ENCODE results near the gene NOXA1. TPM values are rescaled to one million over a fixed set of nuclear protein-coding genes. Genes with fewer than 3 reads are reported as not detected.
"Not testable (repeated sequence)": the region's sequence is repeated elsewhere in the genome, so short reads cannot be mapped to it uniquely, and the experiment has no call there.

NOXA1 gene
- total and polyA plus RNA-seq, 2 donors = 1.9 to 8.4 TPM

DNA sequence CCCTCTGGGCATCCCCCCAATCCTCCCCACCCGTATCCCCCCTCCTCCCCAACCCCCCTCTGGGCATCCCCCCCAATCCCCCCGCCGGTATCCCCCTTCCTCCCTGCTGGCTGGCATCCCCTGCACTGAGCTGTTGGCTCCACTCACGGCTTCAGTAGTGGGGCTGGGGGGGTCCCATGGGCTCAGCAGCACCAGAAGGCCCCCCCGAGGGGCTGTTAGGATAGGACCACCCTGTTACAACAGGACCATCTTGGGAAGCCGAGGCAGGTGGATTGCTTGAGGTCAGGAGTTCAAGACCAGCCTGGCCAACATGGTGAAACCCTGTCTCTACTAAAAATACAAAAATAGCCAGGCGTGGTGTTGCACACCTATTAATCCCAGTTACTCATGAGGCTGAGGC is 42.6 kb upstream of the NOXA1 start:
- Histone ChIP-seq H3K4me1 (ENCODE audit: control insufficient read depth in 2 of 2, insufficient read depth in 2 of 2, low read length in 2 of 2) (peaks cover 0 to 15% of the 10 kb centered on the region in 2 donors), H3K9me3 (ENCODE audit: control insufficient read depth in 2 of 2, insufficient read depth in 1 of 2, low read length in 1 of 2) (peaks cover 1 to 29% of the 10 kb centered on the region in 2 donors), H3K27ac (ENCODE audit: low read depth in 1 of 2, low read length in 1 of 2) (no peak overlapping the region), H3K27me3 (ENCODE audit: control insufficient read depth in 2 of 2, insufficient read depth in 1 of 2, low read length in 1 of 2) (no peaks in the 10 kb centered on the region), H3K36me3 (ENCODE audit: control insufficient read depth in 2 of 2, insufficient read depth in 2 of 2, low read length in 1 of 2) (no peaks in the 10 kb centered on the region), H3K4me3 (ENCODE audit: low read length in 2 of 2) (no peak overlapping the region)
- 96% methylated on average over 7 of the region's 7 CpGs for WGBS
- no peak for DNase-seq (ENCODE audit: low read depth in 6 of 9, low spot score in 9 of 9)

DNA sequence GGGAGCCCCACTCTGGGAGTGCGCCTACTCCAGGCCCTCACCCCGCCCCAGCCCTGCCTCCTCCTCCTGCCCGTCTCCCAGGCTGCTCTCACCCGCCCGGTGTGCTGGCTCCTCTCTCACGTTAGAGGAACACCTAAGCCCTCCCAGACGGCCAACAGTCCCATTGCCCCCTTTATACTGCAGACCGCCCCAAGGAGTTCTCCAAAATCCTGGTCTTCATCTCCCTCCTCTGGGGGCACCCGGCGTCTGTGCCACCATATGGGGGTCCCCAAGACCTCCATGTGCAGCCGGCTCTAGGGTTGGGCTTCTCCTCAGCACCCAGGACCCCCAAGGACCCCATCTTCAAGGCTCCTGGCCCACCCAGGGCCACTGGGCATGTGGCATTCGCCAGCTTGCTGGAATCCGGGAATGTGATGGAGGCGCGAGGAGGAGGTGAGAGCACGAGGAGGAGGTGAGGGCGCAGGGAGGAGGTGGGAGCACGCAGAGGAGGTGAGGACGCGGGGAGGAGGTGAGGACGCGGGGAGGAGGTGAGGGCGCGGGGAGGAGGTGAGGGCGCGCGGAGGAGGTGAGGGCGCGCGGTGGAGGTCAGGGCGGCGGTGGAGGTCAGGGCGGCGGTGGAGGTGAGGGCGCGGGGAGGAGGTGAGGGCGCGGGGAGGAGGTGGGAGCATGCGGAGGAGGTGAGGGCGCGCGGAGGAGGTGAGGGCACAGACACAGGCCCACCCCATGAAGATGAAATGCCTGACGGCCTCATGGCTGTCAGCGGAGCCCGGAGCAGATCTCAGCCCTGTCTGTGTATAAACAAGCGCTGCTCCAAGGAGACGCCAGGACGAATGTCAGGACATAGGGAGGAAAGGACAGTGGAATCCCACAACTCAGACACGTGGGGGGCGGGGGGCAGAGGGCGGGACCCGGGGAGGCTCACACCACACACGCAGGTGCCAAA is 41.4 kb upstream of the NOXA1 start:
- Histone ChIP-seq H3K27ac (ENCODE audit: low read depth in 1 of 2, low read length in 1 of 2) (no peak overlapping the region), H3K36me3 (ENCODE audit: control insufficient read depth in 2 of 2, insufficient read depth in 2 of 2, low read length in 1 of 2) (no peaks in the 10 kb centered on the region), H3K4me1 (ENCODE audit: control insufficient read depth in 2 of 2, insufficient read depth in 2 of 2, low read length in 2 of 2) (peaks cover 0 to 15% of the 10 kb centered on the region in 2 donors), H3K9me3 (ENCODE audit: control insufficient read depth in 2 of 2, insufficient read depth in 1 of 2, low read length in 1 of 2) (peaks cover 1 to 24% of the 10 kb centered on the region in 2 donors), H3K27me3 (ENCODE audit: control insufficient read depth in 2 of 2, insufficient read depth in 1 of 2, low read length in 1 of 2) (no peaks in the 10 kb centered on the region), H3K4me3 (ENCODE audit: low read length in 2 of 2) (no peak overlapping the region)
- no peak for DNase-seq (ENCODE audit: low read depth in 6 of 9, low spot score in 9 of 9)
- 97% methylated on average over 53 of the region's 53 CpGs for WGBS

DNA sequence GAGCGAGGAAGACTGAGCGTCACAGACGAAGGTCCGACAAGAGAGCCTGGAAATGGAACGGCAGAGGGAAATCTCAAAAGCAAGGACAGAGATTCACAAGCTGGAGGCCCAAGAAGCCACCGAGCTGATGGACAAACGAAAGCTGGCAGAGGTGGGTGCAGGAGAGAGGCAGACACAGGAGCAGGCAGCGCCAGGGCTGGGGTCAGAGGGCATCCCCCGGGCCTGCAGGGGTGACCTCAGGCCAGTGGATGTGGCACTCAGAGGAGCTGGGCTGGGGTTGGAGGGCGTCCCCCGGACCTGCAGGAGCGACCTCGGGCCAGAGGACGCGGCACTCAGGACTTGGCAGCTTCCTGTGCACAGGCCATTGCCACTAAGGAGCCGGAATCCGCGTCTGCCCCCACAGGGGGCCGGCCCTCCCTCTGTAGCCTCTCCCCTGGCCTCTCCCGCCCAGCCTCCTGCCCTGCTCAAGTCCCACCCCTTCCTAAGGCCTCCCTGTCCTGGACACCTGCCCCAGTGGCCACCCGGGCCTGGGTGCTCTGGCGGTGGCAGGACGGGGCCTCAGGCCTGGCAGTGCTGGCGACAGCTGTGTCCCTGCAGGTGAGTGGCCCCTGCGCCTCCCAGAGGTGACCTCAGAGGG is 40.6 kb upstream of the NOXA1 start:
- no peaks in the 10 kb centered on the region for H3K36me3 ChIP-seq (ENCODE audit: control insufficient read depth in 2 of 2, insufficient read depth in 2 of 2, low read length in 1 of 2)
- H3K27ac ChIP-seq (ENCODE audit: low read depth in 1 of 2, low read length in 1 of 2) = no peak overlapping the region
- peaks cover 1 to 24% of the 10 kb centered on the region in 2 donors for H3K9me3 ChIP-seq (ENCODE audit: control insufficient read depth in 2 of 2, insufficient read depth in 1 of 2, low read length in 1 of 2)
- WGBS = 95% methylated on average over 25 of the region's 25 CpGs
- no peak overlapping the region for H3K4me3 ChIP-seq (ENCODE audit: low read length in 2 of 2)
- DNase-seq (ENCODE audit: low read depth in 6 of 9, low spot score in 9 of 9) = no peak
- no peaks in the 10 kb centered on the region for H3K27me3 ChIP-seq (ENCODE audit: control insufficient read depth in 2 of 2, insufficient read depth in 1 of 2, low read length in 1 of 2)
- H3K4me1 ChIP-seq (ENCODE audit: control insufficient read depth in 2 of 2, insufficient read depth in 2 of 2, low read length in 2 of 2) = peaks cover 0 to 22% of the 10 kb centered on the region in 2 donors

DNA sequence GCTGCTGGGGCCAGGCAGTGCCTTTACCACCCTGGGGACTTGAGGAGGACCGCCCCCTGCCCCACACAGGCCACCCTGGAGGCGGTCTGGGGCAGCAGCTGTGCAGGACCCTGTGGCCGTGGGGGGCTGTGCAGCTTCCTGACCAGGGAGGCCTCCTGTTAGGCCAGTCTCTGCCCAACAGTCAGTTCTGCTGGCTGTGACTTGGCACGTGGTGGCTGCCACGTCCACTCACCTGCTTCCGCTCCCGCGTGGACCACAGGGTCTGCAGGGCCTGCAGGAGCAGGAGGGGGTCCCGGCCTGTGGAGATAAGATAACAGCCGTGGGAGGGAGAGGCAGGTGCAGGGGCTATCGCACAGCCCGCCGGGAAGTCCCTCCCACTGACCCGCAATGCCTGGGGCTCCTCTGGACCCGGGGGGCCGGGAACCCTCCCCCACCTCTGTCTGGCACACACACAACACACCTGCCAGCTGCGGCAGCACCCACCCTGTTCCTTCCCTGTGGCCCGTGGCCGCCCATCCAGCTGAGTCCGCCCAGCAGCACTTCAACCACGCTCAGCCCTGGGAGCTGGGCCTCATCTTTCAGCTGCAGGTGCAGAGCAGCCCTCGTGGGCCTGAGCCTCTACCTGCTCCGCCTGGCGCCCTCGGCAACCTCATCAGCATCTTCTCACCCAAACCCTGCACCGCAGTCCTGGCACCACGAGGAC is 40.0 kb upstream of the NOXA1 start:
- DNase-seq (ENCODE audit: low read depth in 6 of 9, low spot score in 9 of 9) = peak in 2 of 9 donors; percentile 21 to 39
- Histone ChIP-seq H3K4me3 (ENCODE audit: low read length in 2 of 2) (no peak overlapping the region), H3K36me3 (ENCODE audit: control insufficient read depth in 2 of 2, insufficient read depth in 2 of 2, low read length in 1 of 2) (no peaks in the 10 kb centered on the region), H3K27ac (ENCODE audit: low read depth in 1 of 2, low read length in 1 of 2) (no peak overlapping the region), H3K27me3 (ENCODE audit: control insufficient read depth in 2 of 2, insufficient read depth in 1 of 2, low read length in 1 of 2) (no peaks in the 10 kb centered on the region), H3K9me3 (ENCODE audit: control insufficient read depth in 2 of 2, insufficient read depth in 1 of 2, low read length in 1 of 2) (peaks cover 1 to 24% of the 10 kb centered on the region in 2 donors), H3K4me1 (ENCODE audit: control insufficient read depth in 2 of 2, insufficient read depth in 2 of 2, low read length in 2 of 2) (peaks cover 0 to 29% of the 10 kb centered on the region in 2 donors)
- 72% methylated on average over 27 of the region's 27 CpGs for WGBS

- H3K27ac ChIP-seq (ENCODE audit: low read depth in 1 of 2, low read length in 1 of 2) = no peak overlapping the region
- peaks cover 1 to 20% of the 10 kb centered on the region in 2 donors for H3K9me3 ChIP-seq (ENCODE audit: control insufficient read depth in 2 of 2, insufficient read depth in 1 of 2, low read length in 1 of 2)
- no peak for DNase-seq (ENCODE audit: low read depth in 6 of 9, low spot score in 9 of 9)
- H3K4me1 ChIP-seq (ENCODE audit: control insufficient read depth in 2 of 2, insufficient read depth in 2 of 2, low read length in 2 of 2) = peaks cover 0 to 36% of the 10 kb centered on the region in 2 donors
- H3K27me3 ChIP-seq (ENCODE audit: control insufficient read depth in 2 of 2, insufficient read depth in 1 of 2, low read length in 1 of 2) = no peaks in the 10 kb centered on the region
- WGBS = 97% methylated on average over 39 of the region's 39 CpGs
- H3K36me3 ChIP-seq (ENCODE audit: control insufficient read depth in 2 of 2, insufficient read depth in 2 of 2, low read length in 1 of 2) = no peaks in the 10 kb centered on the region
- H3K4me3 ChIP-seq (ENCODE audit: low read length in 2 of 2) = no peak overlapping the region
These were observed 39.1 kb upstream of the NOXA1 start for GRCh38 chr9:137383784-137384756.

DNA sequence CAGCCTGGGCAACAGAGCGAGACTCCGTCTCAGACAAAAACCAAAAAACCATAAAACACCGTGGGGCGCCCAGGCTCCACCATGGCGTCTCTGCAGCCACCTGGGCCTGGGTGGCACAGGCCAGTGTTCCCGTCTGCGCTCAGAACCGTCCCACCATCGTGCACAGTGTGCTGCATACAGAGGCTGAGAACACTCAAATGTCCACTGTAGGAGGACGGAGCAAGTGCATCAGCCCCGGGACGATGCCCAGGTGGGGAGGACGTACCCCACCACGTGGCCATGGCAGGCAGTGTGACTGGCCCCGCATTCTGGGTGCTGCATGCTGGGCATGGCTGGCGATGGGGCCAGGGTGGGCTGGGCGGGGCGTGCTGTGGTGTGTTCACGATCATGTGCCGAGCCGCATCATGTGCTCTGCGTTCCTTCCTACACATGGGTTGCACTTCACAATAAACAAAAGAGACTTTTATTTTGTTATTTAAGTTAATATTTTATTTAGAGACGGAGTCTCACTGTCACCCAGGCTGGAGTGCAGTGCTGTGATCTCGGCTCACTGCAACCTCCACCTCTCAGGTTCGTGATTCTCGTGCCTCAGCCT is 38.0 kb upstream of the NOXA1 start:
- H3K4me1 ChIP-seq (ENCODE audit: control insufficient read depth in 2 of 2, insufficient read depth in 2 of 2, low read length in 2 of 2) = peaks cover 0 to 38% of the 10 kb centered on the region in 2 donors
- DNase-seq (ENCODE audit: low read depth in 6 of 9, low spot score in 9 of 9) = no peak
- H3K36me3 ChIP-seq (ENCODE audit: control insufficient read depth in 2 of 2, insufficient read depth in 2 of 2, low read length in 1 of 2) = no peaks in the 10 kb centered on the region
- H3K9me3 ChIP-seq (ENCODE audit: control insufficient read depth in 2 of 2, insufficient read depth in 1 of 2, low read length in 1 of 2) = peaks cover 0 to 13% of the 10 kb centered on the region in 2 donors
- no peak overlapping the region for H3K27ac ChIP-seq (ENCODE audit: low read depth in 1 of 2, low read length in 1 of 2)
- no peak overlapping the region for H3K4me3 ChIP-seq (ENCODE audit: low read length in 2 of 2)
- 97% methylated on average over 26 of the region's 26 CpGs for WGBS
- H3K27me3 ChIP-seq (ENCODE audit: control insufficient read depth in 2 of 2, insufficient read depth in 1 of 2, low read length in 1 of 2) = no peaks in the 10 kb centered on the region

DNA sequence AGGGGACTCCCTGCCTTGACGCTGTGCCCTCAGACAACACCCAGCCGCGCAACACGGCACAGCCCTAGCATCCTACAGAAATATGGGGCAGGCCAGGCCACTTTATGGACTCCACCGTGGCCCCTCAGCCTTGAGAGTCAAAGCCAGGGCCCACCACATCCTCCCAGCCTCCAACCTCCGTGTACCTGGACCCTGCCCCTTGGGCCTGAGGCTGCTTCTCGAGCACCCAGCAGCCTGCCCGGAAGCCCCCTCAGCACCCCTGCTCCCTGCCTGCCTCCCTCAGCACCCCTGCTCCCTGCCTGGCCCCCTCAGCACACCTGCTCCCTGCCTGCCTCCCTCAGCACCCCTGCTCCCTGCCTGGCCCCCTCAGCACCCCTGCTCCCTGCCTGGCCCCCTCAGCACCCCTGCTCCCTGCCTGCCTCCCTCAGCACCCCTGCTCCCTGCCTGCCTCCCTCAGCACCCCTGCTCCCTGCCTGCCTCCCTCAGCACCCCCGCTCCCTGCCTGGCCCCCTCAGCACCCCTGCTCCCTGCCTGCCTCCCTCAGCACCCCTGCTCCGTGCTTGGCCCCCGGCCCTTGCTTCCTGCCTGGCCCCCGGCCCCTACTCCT is 36.6 kb upstream of the NOXA1 start:
- H3K27me3 ChIP-seq (ENCODE audit: control insufficient read depth in 2 of 2, insufficient read depth in 1 of 2, low read length in 1 of 2); H3K27ac ChIP-seq (ENCODE audit: low read depth in 1 of 2, low read length in 1 of 2); H3K36me3 ChIP-seq (ENCODE audit: control insufficient read depth in 2 of 2, insufficient read depth in 2 of 2, low read length in 1 of 2); DNase-seq (ENCODE audit: low read depth in 6 of 9, low spot score in 9 of 9); H3K4me3 ChIP-seq (ENCODE audit: low read length in 2 of 2); H3K9me3 ChIP-seq (ENCODE audit: control insufficient read depth in 2 of 2, insufficient read depth in 1 of 2, low read length in 1 of 2): not testable (repeated sequence)
- H3K4me1 ChIP-seq (ENCODE audit: control insufficient read depth in 2 of 2, insufficient read depth in 2 of 2, low read length in 2 of 2) = peaks cover 0 to 41% of the 10 kb centered on the region in 2 donors
- WGBS = 82% methylated on average over 12 of the region's 12 CpGs

Data from thymus (tissue), 11 donors.